Upper lobe of left lung (tissue), 6 donors: ENCODE results near the gene PRR9. TPM values are rescaled to one million over a fixed set of nuclear protein-coding genes. Genes with fewer than 3 reads are reported as not detected.

ENCODE experiments used
- ATAC-seq, 2 donors: fragments of 200-7000 bp; cut with Tn5 transposase; one replicate each; pipeline ENCODE4 v1.9.1; 2022; ENCODE audit warnings: mild to moderate bottlenecking in 2 of 2, moderate library complexity in 2 of 2; ENCODE audit not compliant: low FRiP score in 2 of 2
- DNase-seq, 2 donors: peaks; one replicate each; pipeline ENCODE4 v3.0.0-alpha.2; 2019 to 2020
- H3K27ac ChIP-seq, 4 donors: fragments of 200-600 bp; sonication (generic); one replicate each; pipeline ENCODE4 v1.5.1; 2016 to 2019
- H3K27me3 ChIP-seq, 4 donors: fragments of 200-600 bp; sonication (generic); one replicate each; pipeline ENCODE4 v1.5.1; 2017 to 2019
- H3K36me3 ChIP-seq, 4 donors: fragments of 200-600 bp; sonication (generic); one replicate each; pipeline ENCODE4 v1.5.1; 2016 to 2019
- H3K4me1 ChIP-seq, 4 donors: fragments of 200-600 bp; sonication (generic); one replicate each; pipeline ENCODE4 v1.5.1; 2018 to 2019
- H3K4me3 ChIP-seq, 4 donors: fragments of 200-600 bp; sonication (generic); one replicate each; pipeline ENCODE4 v1.5.1; 2017 to 2019; ENCODE audit warnings: mild to moderate bottlenecking in 2 of 4, moderate library complexity in 1 of 4
- H3K9me3 ChIP-seq, 4 donors: fragments of 200-600 bp; sonication (generic); one replicate each; pipeline ENCODE4 v1.5.1; 2018 to 2019
- EP300 ChIP-seq, 4 donors: sonication (generic); formaldehyde crosslinking; IDR thresholded peaks; one replicate each; pipeline ENCODE4 v1.5.1; 2017; ENCODE audit warnings: antibody characterized with exemption in 4 of 4, control low read depth in 2 of 4
- POLR2A ChIP-seq, 4 donors: fragments of 450-650 bp; IDR thresholded peaks; one replicate each; pipeline ENCODE4 v1.5.1; 2016 to 2017; ENCODE audit warnings: antibody characterized with exemption in 4 of 4, mild to moderate bottlenecking in 2 of 4
- POLR2AphosphoS5 ChIP-seq, 2 donors: sonication (generic); formaldehyde crosslinking; IDR thresholded peaks; one replicate each; pipeline ENCODE4 v1.5.1; 2017; ENCODE audit warnings: antibody characterized with exemption in 2 of 2
- WGBS, 2 donors: methylation state at CpG; one replicate each; pipeline ENCODE4 v1.1.5; 2017 to 2018; 5-methylcytosine and 5-hydroxymethylcytosine counted together
- total RNA-seq, 6 donors: library from RNA; depleted of rRNA in 4 of 6; stranded (reverse); fragments of >200 nt in 4 of 6; gene quantifications; one replicate each; pipeline versions ENCODE4 v1.1.0 to v1.2.1, GENCODE V29; 2016 to 2021
- TF ChIP-seq, protein P1 (sequence below), 6 experiments: fragments of 450-650 bp in 4 of 6; fragments of 200-600 bp in 2 of 6; sonication (generic) in 2 of 6; IDR thresholded peaks; one replicate each; pipeline ENCODE4 v1.5.1; 2016 to 2019; ENCODE audit warnings: antibody characterized with exemption in 6 of 6
- donor health status: DM: no; HTN: no; CAD: no; lungs with moderate emphysema.
- donor health status: DM: no; HTN: yes; CAD: no; lungs with severe emphysema.

Gene PRR9
- total RNA-seq, 6 donors from 2014 or later = not detected

DNA sequence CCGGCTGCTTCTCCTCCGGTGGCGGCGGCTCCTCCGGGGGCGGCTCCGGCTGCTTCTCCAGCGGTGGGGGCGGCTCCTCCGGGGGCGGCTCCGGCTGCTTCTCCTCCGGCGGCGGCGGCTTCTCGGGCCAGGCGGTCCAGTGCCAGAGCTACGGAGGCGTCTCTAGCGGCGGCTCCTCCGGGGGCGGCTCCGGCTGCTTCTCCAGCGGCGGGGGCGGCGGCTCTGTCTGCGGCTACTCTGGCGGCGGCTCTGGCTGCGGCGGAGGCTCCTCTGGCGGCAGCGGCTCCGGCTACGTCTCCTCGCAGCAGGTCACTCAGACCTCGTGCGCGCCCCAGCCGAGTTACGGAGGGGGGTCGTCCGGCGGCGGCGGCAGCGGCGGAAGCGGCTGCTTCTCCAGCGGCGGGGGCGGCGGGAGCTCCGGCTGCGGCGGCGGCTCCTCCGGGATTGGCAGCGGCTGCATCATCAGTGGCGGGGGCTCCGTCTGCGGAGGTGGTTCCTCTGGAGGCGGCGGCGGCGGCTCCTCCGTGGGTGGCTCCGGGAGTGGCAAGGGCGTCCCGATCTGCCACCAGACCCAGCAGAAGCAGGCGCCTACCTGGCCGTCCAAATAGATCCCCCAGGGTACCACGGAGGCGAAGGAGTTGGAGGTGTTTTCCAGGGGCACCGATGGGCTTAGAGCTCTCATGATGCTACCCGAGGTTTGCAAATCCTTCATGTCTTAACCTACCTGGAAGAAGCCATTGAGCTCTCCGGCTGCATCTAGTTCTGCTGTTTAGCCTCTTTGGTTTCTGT is 44.1 kb downstream of the PRR9 start:
- Histone ChIP-seq H3K27ac (no peak overlapping the region), H3K4me1 (peaks cover 13 to 19% (median 16%) of the 10 kb centered on the region in 4 donors), H3K36me3 (no peaks in the 10 kb centered on the region), H3K27me3 (peaks cover 0 to 29% (median 15%) of the 10 kb centered on the region in 4 donors), H3K4me3 (peak overlapping the region in 3 of 4 donors; percentile 33 to 53 (median 45)), H3K9me3 (no peaks in the 10 kb centered on the region)
- TF ChIP-seq POLR2A (IDR thresholded peaks at IDR 0.05) (no peak), EP300 (IDR thresholded peaks at IDR 0.05) (no peak), POLR2AphosphoS5 (IDR thresholded peaks at IDR 0.05) (no peak)
- TF ChIP-seq, protein P1, sequence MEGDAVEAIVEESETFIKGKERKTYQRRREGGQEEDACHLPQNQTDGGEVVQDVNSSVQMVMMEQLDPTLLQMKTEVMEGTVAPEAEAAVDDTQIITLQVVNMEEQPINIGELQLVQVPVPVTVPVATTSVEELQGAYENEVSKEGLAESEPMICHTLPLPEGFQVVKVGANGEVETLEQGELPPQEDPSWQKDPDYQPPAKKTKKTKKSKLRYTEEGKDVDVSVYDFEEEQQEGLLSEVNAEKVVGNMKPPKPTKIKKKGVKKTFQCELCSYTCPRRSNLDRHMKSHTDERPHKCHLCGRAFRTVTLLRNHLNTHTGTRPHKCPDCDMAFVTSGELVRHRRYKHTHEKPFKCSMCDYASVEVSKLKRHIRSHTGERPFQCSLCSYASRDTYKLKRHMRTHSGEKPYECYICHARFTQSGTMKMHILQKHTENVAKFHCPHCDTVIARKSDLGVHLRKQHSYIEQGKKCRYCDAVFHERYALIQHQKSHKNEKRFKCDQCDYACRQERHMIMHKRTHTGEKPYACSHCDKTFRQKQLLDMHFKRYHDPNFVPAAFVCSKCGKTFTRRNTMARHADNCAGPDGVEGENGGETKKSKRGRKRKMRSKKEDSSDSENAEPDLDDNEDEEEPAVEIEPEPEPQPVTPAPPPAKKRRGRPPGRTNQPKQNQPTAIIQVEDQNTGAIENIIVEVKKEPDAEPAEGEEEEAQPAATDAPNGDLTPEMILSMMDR (IDR thresholded peaks at IDR 0.05) = no peak
- ATAC-seq (peak in 1 of 2 donors; percentile 93), DNase-seq (peak in 1 of 2 donors; percentile 89)
- WGBS, 2 donors = 8 to 33% methylated on average over 3 to 14 of the region's 80 CpGs

GRCh38 chr1:153262070-153262366 is 44.6 kb downstream of the PRR9 start:
- H3K36me3 ChIP-seq = no peaks in the 10 kb centered on the region
- peak overlapping the region in 1 of 4 donors; percentile 53 for H3K4me3 ChIP-seq
- no peak for DNase-seq
- 52 to 53% methylated on average over 6 of the region's 6 CpGs for WGBS, 2 donors
- no peak for TF ChIP-seq POLR2A (IDR thresholded peaks at IDR 0.05)
- no peak for TF ChIP-seq EP300 (IDR thresholded peaks at IDR 0.05)
- TF ChIP-seq, protein P1 (IDR thresholded peaks at IDR 0.05) = no peak
- TF ChIP-seq POLR2AphosphoS5 (IDR thresholded peaks at IDR 0.05) = no peak
- H3K4me1 ChIP-seq = peaks cover 13 to 19% (median 16%) of the 10 kb centered on the region in 4 donors
- no peaks in the 10 kb centered on the region for H3K9me3 ChIP-seq
- no peak for ATAC-seq
- H3K27ac ChIP-seq = no peak overlapping the region
- H3K27me3 ChIP-seq = peaks cover 0 to 29% (median 15%) of the 10 kb centered on the region in 4 donors

GRCh38 chr1:153262462-153263157 is 45.2 kb downstream of the PRR9 start:
- Histone ChIP-seq H3K27me3 (peaks cover 0 to 29% (median 15%) of the 10 kb centered on the region in 4 donors), H3K27ac (no peak overlapping the region), H3K9me3 (no peaks in the 10 kb centered on the region), H3K36me3 (no peaks in the 10 kb centered on the region), H3K4me1 (peaks cover 13 to 19% (median 16%) of the 10 kb centered on the region in 4 donors), H3K4me3 (no peak overlapping the region)
- no peak for ATAC-seq
- no peak for DNase-seq
- 43 to 57% methylated on average over 10 of the region's 10 CpGs for WGBS, 2 donors
- no peak for TF ChIP-seq POLR2AphosphoS5 (IDR thresholded peaks at IDR 0.05)
- no peak for TF ChIP-seq EP300 (IDR thresholded peaks at IDR 0.05)
- TF ChIP-seq, protein P1 (IDR thresholded peaks at IDR 0.05) = no peak
- no peak for TF ChIP-seq POLR2A (IDR thresholded peaks at IDR 0.05)

DNA sequence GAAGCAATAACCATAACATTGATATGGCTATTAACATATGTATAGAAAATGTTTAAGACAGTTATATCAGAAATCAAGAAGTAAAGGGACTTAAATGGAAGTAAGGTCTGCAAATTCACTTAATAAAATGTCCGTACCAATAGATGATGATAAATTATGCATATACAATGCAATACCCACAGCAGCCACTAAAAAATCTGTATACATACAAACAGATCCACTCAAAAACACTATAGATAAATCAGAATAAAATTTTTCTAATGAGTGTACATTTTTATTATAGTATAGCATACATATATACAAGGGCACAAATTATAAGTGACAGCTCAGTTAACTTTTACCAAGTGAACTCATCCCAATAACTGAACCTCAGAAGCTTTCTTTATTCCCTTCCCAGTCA is 48.1 kb downstream of the PRR9 start:
- WGBS, 2 donors = 77 to 88% methylated on average over 1 of the region's 1 CpG
- no peaks in the 10 kb centered on the region for H3K36me3 ChIP-seq
- no peaks in the 10 kb centered on the region for H3K9me3 ChIP-seq
- H3K27ac ChIP-seq = no peak overlapping the region
- peaks cover 13 to 19% (median 16%) of the 10 kb centered on the region in 4 donors for H3K4me1 ChIP-seq
- H3K4me3 ChIP-seq = no peak overlapping the region
- H3K27me3 ChIP-seq = peaks cover 0 to 29% (median 15%) of the 10 kb centered on the region in 4 donors
- DNase-seq = no peak
- no peak for TF ChIP-seq POLR2AphosphoS5 (IDR thresholded peaks at IDR 0.05)
- no peak for TF ChIP-seq POLR2A (IDR thresholded peaks at IDR 0.05)
- TF ChIP-seq, protein P1 (IDR thresholded peaks at IDR 0.05) = no peak
- TF ChIP-seq EP300 (IDR thresholded peaks at IDR 0.05) = no peak
- ATAC-seq = no peak

Other genes with a start within 250 kb of the PRR9 start
- gene SPRR4, start 246.9 kb upstream of the PRR9 start, total RNA-seq = not detected
- not detected for gene SPRR1A, start 233.5 kb upstream of the PRR9 start, total RNA-seq
- not detected for gene SPRR3, start 215.8 kb upstream of the PRR9 start, total RNA-seq
- gene SPRR1B, start 186.4 kb upstream of the PRR9 start, total RNA-seq = not detected
- gene SPRR2D, start 176.5 kb upstream of the PRR9 start, total RNA-seq = under 1 TPM in 1 of 6 donors, not detected in 5; 0.40 TPM
- gene SPRR2A, start 160.1 kb upstream of the PRR9 start, total RNA-seq = not detected
- gene SPRR2B, start 146.0 kb upstream of the PRR9 start, total RNA-seq = not detected
- gene SPRR2E, start 123.1 kb upstream of the PRR9 start, total RNA-seq = not detected
- not detected for gene SPRR2F, start 104.1 kb upstream of the PRR9 start, total RNA-seq
- gene SPRR2G, start 66.7 kb upstream of the PRR9 start, total RNA-seq = not detected
- not detected for gene LELP1, start 14.2 kb upstream of the PRR9 start, total RNA-seq
- not detected for gene LORICRIN, start 42.1 kb downstream of the PRR9 start, total RNA-seq
- not detected for gene PGLYRP3, start 95.4 kb downstream of the PRR9 start, total RNA-seq
- gene PGLYRP4, start 131.3 kb downstream of the PRR9 start, total RNA-seq = not detected
- 1,000 to 10,000 TPM in 1 of 6 donors, 100 to 1,000 TPM in 5; 133 to 1,125 (median 606) TPM for gene S100A9, start 140.3 kb downstream of the PRR9 start, total RNA-seq
- gene S100A12, start 158.0 kb downstream of the PRR9 start, total RNA-seq = 10 to 100 TPM in 5 of 6 donors, 1 to 10 TPM in 1; 5.2 to 75.7 (median 32.1) TPM
- 100 to 1,000 TPM in 4 of 6 donors, 10 to 100 TPM in 2; 49.2 to 842 (median 194) TPM for gene S100A8, start 173.5 kb downstream of the PRR9 start, total RNA-seq
- gene S100A7A, start 198.9 kb downstream of the PRR9 start, total RNA-seq = not detected
- gene S100A7, start 243.1 kb downstream of the PRR9 start, total RNA-seq = not detected